Measurements from ENCODE around the gene EPB42. TPM values are rescaled to one million over a fixed set of nuclear protein-coding genes. Genes with fewer than 3 reads are reported as not detected.

Gene EPB42
- total RNA-seq (2014; rRNA removed; shearing (Covaris generic); ENCODE audit: low replicate concordance) = not detected in 2 replicates

- no peak for DNase-seq
Observed at GRCh38 chr15:43220991-43221403, at the start of gene EPB42. Gene EPB42 (minus strand): TSS chr15:43221018. CDS start chr15:43220825, 193 bp downstream.

GRCh38 chr15:43270113-43270665, 49.4 kb upstream of the EPB42 start:
- H3K4me3 ChIP-seq = no peak overlapping the region
- H3K36me3 ChIP-seq = no peaks in the 10 kb centered on the region
- no peaks in the 10 kb centered on the region for H3K27me3 ChIP-seq
- H3K9me3 ChIP-seq = peaks cover 13% of the 10 kb centered on the region
- no peak for DNase-seq

More at GRCh38 chr15:43220991-43221403, at the start of gene EPB42:
- no peak within 1 kb of the TSS for H3K4me3 ChIP-seq
- no peaks in the 10 kb centered on the region for H3K36me3 ChIP-seq
- peaks cover 1% of the 10 kb centered on the region; the same call in 1 of the 2 replicates for H3K9me3 ChIP-seq
- H3K27me3 ChIP-seq = no peaks in the 10 kb centered on the region

- DNase-seq = no peak
Observed at GRCh38 chr15:43268111-43269105, 47.6 kb upstream of the EPB42 start.

GRCh38 chr15:43267439-43267838, 46.6 kb upstream of the EPB42 start:
- Histone ChIP-seq H3K27me3 (no peaks in the 10 kb centered on the region), H3K4me3 (no peak overlapping the region), H3K9me3 (peaks cover 11% of the 10 kb centered on the region), H3K36me3 (no peaks in the 10 kb centered on the region)
- DNase-seq = no peak

More at GRCh38 chr15:43268111-43269105, 47.6 kb upstream of the EPB42 start:
- H3K9me3 ChIP-seq = peaks cover 13% of the 10 kb centered on the region
- H3K27me3 ChIP-seq = no peaks in the 10 kb centered on the region
- H3K36me3 ChIP-seq = no peaks in the 10 kb centered on the region
- no peak overlapping the region for H3K4me3 ChIP-seq

- H3K9me3 ChIP-seq = peaks cover 5% of the 10 kb centered on the region
- no peaks in the 10 kb centered on the region for H3K27me3 ChIP-seq
- no peak for DNase-seq
- H3K36me3 ChIP-seq = no peaks in the 10 kb centered on the region
- no peak within 1 kb of the TSS for H3K4me3 ChIP-seq
Observed at GRCh38 chr15:43266834-43267233, 46.0 kb upstream of the EPB42 start, which contains the start of gene TGM5. Gene TGM5 (minus strand): TSS chr15:43266928. CDS start chr15:43266849, 79 bp downstream.

GRCh38 chr15:43266386-43266785, 45.6 kb upstream of the EPB42 start:
- no peak for DNase-seq
- Histone ChIP-seq H3K27me3 (no peaks in the 10 kb centered on the region), H3K36me3 (no peaks in the 10 kb centered on the region), H3K4me3 (no peak overlapping the region), H3K9me3 (peaks cover 2% of the 10 kb centered on the region; the same call in 1 of the 2 replicates)

DNA sequence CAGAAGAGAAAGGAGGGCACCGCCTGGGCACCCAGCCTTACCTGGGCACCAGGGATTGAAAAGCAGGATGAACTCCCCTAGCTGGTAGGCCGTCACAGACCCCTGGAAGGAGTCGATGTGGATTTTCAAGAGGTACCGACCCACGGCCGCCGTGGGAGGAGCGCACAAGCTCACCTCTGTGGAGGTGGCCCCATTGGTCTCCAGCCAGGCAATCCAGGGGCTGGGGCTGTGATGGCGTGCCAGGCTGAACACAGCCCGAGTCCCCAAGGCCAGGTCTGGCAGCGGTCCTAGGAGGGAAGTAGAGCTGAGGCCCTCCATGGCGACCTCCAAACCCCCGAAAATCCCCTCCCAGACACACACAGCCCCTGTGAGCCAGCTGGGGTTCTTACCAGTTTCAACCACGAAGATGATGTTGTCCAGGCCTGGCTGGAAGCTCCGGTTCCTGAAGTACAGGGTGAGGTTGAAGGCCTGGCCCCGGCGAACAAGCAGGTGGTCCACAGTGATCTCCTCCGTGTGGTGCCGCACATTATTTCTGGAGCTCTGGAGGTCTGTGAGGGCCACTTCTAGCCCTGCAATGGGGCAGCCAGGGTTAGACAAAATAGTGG, 39.3 kb upstream of the EPB42 start:
- no peak overlapping the region for H3K4me3 ChIP-seq
- no peaks in the 10 kb centered on the region for H3K9me3 ChIP-seq
- no peaks in the 10 kb centered on the region for H3K36me3 ChIP-seq
- no peaks in the 10 kb centered on the region for H3K27me3 ChIP-seq
- DNase-seq = no peak

GRCh38 chr15:43258781-43259180, 38.0 kb upstream of the EPB42 start:
- Histone ChIP-seq H3K27me3 (no peaks in the 10 kb centered on the region), H3K4me3 (no peak overlapping the region), H3K36me3 (no peaks in the 10 kb centered on the region), H3K9me3 (no peaks in the 10 kb centered on the region)
- DNase-seq = no peak

- Histone ChIP-seq H3K36me3 (no peaks in the 10 kb centered on the region), H3K4me3 (no peak overlapping the region), H3K27me3 (no peaks in the 10 kb centered on the region), H3K9me3 (no peaks in the 10 kb centered on the region)
- DNase-seq = no peak
Observed at GRCh38 chr15:43256341-43256740, 35.5 kb upstream of the EPB42 start.

DNA sequence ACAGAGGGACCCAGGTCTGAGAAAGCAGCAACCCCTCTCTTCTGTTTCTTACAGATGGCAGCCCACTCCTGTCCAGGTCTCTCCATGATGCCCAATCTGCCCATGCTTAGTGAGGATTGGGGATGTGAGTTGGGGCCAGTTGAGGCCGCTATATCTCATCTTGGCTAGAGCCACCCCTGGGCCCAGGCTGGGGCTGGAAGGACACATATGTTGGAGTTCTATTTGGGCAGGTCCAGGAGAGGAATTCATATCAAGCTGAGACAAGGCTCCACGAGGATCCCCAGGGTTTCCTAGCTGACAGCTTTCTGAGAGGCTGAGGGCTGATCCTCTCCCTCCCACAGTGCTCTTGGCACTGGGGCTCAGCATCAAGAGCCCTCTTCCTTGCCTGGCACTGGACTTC, 34.6 kb upstream of the EPB42 start:
- Histone ChIP-seq H3K36me3 (no peaks in the 10 kb centered on the region), H3K4me3 (no peak overlapping the region)
- DNase-seq = no peak

DNA sequence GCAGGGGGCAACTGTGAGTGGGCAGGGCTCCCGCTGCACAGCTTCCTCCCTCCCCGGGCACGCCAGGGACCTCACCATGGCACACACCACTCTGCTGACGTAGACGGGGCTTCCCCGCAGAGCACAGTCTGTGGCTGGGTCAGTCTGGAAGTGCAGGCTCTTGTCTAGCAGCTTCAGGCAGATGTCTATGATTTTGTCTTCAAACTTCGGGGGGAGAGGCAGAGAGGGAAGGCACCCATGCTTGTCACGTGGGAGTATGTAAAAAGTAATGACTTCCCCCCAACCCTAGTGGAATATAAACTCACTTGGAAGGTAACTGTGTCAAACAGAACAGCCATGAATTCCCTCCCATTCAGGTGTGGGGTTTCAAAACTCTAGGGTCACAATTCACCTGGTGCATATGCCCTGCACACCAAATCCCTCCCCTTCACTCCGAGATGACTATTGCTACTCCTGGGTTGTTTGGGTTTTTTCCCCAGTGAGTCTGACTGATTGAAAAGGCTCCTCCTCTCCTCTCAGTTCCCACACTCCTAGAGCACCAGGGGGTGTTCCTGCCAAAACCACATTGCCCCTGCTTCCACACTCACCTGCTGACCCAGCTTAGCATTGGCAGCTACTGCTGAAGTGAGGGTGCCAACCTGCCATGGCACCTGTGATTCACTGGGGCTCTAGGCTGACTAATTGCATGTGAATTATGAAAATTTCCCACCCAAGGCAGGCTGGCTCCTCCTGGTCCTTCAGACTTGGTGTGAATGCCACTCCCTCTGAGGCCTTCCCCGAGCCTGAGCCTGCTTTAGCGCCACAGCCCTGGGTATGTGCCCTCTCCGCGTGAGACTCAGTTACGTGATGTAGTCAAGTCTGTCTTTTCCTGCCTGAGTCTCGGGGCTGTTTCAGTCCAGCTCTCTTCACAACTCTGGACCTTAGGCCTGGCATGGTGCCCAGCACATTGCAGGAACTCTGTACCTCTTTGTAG, 32.9 kb upstream of the EPB42 start:
- Histone ChIP-seq H3K9me3 (no peaks in the 10 kb centered on the region), H3K27me3 (no peaks in the 10 kb centered on the region)
- peak; percentile 81 for DNase-seq

More for the DNA sequence above, 34.6 kb upstream of the EPB42 start:
- no peaks in the 10 kb centered on the region for H3K27me3 ChIP-seq
- no peaks in the 10 kb centered on the region for H3K9me3 ChIP-seq

DNA sequence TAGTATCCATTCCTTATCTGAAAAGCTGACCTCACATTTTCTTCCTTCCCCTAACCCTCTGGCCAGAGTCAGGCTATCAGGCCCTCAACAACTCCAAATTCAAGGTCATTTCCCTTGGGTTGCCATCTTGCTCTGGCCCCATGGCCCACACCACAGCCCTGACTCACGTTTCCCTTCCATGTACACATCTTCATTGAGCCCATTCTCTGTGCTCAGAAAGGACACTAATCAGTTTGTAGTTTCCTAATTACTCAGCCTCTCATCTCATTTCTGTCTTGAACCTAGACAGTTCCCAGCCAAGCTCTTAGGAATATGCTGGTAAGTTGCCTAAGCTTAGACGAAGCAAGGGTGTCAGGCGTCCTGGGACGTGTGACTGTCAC, 31.0 kb upstream of the EPB42 start:
- H3K4me3 ChIP-seq = no peak overlapping the region
- no peak for DNase-seq
- no peaks in the 10 kb centered on the region for H3K27me3 ChIP-seq
- H3K9me3 ChIP-seq = no peaks in the 10 kb centered on the region
- H3K36me3 ChIP-seq = no peaks in the 10 kb centered on the region

More for the DNA sequence above, 32.9 kb upstream of the EPB42 start:
- H3K36me3 ChIP-seq = no peaks in the 10 kb centered on the region
- H3K4me3 ChIP-seq = no peak overlapping the region

DNA sequence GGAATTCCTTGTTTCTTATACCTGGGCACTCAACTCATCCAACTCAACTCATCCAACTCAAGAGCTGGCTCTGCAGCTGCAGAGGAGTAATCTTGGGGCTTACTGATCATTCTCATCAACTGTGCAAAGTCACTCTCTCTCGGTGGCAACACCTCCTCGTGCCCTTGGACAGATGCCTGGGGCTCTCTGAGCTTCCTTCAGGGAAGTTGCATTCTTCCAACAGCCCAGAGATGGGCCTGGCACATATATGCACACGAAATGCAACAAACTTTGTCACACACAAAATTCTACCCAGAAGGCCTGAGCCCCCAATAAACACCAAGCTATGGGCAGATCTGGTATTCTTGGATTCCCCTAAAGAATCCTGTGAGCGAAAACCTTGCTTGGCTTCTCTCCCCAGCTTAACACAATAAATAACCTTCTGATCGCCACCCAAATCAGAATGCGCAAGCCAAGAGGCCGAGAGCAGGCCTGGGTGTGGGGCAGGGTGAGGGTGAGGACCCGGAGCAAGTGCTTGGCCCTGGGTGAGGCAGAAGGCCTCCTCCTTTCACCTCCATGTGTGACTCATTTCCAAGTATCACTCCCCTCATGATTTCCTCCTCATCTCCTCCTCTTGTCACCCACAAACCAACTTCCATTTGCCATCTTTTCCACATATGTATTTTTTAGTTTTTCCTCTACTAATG, 30.5 kb upstream of the EPB42 start:
- Histone ChIP-seq H3K27me3 (no peaks in the 10 kb centered on the region), H3K4me3 (no peak overlapping the region)
- DNase-seq = no peak

GRCh38 chr15:43250785-43251184, 30.0 kb upstream of the EPB42 start:
- H3K27me3 ChIP-seq = no peaks in the 10 kb centered on the region
- H3K9me3 ChIP-seq = no peaks in the 10 kb centered on the region
- H3K36me3 ChIP-seq = no peaks in the 10 kb centered on the region
- H3K4me3 ChIP-seq = no peak overlapping the region
- no peak for DNase-seq

More for the DNA sequence above, 30.5 kb upstream of the EPB42 start:
- Histone ChIP-seq H3K9me3 (no peaks in the 10 kb centered on the region), H3K36me3 (no peaks in the 10 kb centered on the region)

GRCh38 chr15:43249699-43250203, 28.9 kb upstream of the EPB42 start:
- H3K27me3 ChIP-seq = no peaks in the 10 kb centered on the region
- DNase-seq = peak; percentile 84
- H3K4me3 ChIP-seq = no peak overlapping the region
- no peaks in the 10 kb centered on the region for H3K9me3 ChIP-seq
- H3K36me3 ChIP-seq = no peaks in the 10 kb centered on the region

Data from MG63 (cell line).